ENCODE data around the gene TSEN2.

TSEN2 gene

Small RNA genes lying within 50 kb of the gene (small RNA-seq; reads per million reads assigned to genes)
- gene RF00017 = 0 reads per million in 2 experiments
- gene RNA5SP123 = 0.03 to 0.13 reads per million in 2 experiments
- gene RNU6-377P = 0 to 0.03 reads per million in 2 experiments

Data from SK-N-DZ (cell line).